Type B pancreatic cell (in vitro differentiated cells): ENCODE measurements around the gene ZNF775. TPM values are rescaled to one million over a fixed set of nuclear protein-coding genes. Genes with fewer than 3 reads are reported as not detected.
A peak's percentile ranks its signal among the peaks of the same experiment; 100 is the strongest.

Source experiments
- DNase-seq: peaks from one replicate; pipeline ENCODE4 v3.0.0; 2021; ENCODE audit warnings: mixed read lengths; ENCODE audit not compliant: unreplicated experiment; ENCODE audit errors: extremely low spot score
- H3K27ac Mint-ChIP-seq: 2 replicates; pipeline ENCODE4 v1.8.0; 2021; ENCODE audit warnings: mild to moderate bottlenecking, mixed read lengths
- H3K27me3 Mint-ChIP-seq: 2 replicates; pipeline ENCODE4 v1.8.0; 2021; ENCODE audit warnings: mixed read lengths
- H3K36me3 Mint-ChIP-seq: 2 replicates; pipeline ENCODE4 v1.8.0; 2021; ENCODE audit warnings: mixed read lengths
- H3K4me1 Mint-ChIP-seq: one replicate; pipeline ENCODE4 v1.8.0; 2021; ENCODE audit warnings: mixed read lengths; ENCODE audit not compliant: unreplicated experiment
- H3K4me3 Mint-ChIP-seq: 2 replicates; pipeline ENCODE4 v1.8.0; 2021; ENCODE audit warnings: mild to moderate bottlenecking, mixed read lengths
- H3K9me3 Mint-ChIP-seq: 2 replicates; pipeline ENCODE4 v1.8.0; 2021; ENCODE audit warnings: mixed read lengths
- total RNA-seq: library from RNA; stranded (reverse); gene quantifications from 2 replicates; pipeline ENCODE4 v1.2.1, GENCODE V29; 2021; ENCODE audit warnings: low replicate concordance
- TF ChIP-seq, protein P1 (sequence below): fragments of 200-600 bp; sonication (generic); conservative IDR thresholded peaks from 2 replicates; pipeline ENCODE4 v1.5.0; 2021; ENCODE audit warnings: antibody characterized with exemption, mild to moderate bottlenecking

Gene ZNF775
- total RNA-seq, 1 donor from 2014 or later: 12.3 TPM

DNA sequence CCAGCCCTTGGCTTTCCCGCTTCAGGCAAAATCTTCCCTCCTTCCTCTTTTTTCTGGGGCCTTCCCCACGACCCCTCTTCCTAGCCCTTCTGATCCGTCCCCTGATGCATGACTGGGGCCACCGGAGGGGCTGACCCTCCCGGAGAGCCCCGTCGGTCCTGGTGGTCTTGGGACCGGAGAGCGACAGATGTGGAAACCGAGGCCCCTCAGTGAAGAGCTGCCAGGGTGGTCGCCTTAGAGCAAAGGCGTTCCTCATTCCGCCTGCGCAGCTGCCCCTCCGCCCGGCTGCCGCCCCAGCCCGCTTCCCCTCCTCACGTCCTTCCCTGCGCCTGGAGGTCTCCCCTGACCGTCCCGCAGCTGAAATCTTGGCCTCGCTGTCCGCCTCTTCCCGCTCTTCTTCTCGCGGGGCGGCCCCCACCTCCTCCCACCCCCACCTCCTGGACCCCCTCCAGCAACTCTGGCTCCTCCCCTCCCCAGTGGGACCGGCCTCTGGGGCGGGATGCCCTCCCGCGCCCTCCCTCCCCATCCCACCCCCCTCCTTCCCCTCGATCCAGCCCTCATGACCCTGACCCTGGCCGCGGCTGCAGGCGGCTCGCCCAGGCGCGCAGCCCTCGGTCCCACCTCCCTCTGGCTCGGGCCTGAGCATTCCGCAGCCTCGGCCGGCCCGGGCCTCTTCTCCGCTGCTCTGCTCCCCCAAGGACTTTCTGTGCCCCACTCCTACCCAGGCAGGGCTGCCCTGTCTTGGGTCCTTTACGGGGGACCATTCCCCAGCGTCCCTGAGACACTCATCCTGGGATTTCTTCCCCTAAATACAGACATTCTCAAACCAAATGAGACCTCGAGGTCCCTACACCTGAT, 37.6 kb upstream of the ZNF775 start, which contains the start of gene RARRES2:
Gene RARRES2, minus strand, starts transcription at position 367 of the 858 bp plus-strand sequence. CDS start 1,020 bp downstream, outside the sequence.
- Mint-ChIP-seq H3K9me3 (no peaks in the 10 kb centered on the region), H3K27ac (peak within 1 kb of the TSS; percentile 29), H3K4me3 (peak within 1 kb of the TSS; percentile 87), H3K27me3 (peaks cover 18% of the 10 kb centered on the region), H3K36me3 (no peaks in the 10 kb centered on the region), H3K4me1 (peaks cover 32% of the 10 kb centered on the region)
- TF ChIP-seq, protein P1, sequence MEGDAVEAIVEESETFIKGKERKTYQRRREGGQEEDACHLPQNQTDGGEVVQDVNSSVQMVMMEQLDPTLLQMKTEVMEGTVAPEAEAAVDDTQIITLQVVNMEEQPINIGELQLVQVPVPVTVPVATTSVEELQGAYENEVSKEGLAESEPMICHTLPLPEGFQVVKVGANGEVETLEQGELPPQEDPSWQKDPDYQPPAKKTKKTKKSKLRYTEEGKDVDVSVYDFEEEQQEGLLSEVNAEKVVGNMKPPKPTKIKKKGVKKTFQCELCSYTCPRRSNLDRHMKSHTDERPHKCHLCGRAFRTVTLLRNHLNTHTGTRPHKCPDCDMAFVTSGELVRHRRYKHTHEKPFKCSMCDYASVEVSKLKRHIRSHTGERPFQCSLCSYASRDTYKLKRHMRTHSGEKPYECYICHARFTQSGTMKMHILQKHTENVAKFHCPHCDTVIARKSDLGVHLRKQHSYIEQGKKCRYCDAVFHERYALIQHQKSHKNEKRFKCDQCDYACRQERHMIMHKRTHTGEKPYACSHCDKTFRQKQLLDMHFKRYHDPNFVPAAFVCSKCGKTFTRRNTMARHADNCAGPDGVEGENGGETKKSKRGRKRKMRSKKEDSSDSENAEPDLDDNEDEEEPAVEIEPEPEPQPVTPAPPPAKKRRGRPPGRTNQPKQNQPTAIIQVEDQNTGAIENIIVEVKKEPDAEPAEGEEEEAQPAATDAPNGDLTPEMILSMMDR: no peak
- DNase-seq: no peak

DNA sequence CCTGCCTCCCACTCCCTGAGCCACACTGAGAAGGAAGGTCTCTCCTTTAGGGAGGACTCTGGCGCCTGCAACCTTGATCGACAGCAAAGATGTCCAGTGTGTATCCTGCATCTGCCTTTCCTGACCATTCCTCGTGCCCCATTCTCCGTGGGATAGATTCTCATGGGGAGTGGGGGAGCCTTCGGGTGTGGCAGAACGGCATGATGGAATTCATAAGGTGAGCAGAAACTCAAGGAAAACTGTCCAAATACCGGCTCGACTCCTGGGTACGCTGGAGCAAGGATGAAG, 37.1 kb upstream of the ZNF775 start:
- peak overlapping the region; percentile 85 for H3K4me3 Mint-ChIP-seq
- no peaks in the 10 kb centered on the region for H3K36me3 Mint-ChIP-seq
- H3K27me3 Mint-ChIP-seq: peaks cover 20% of the 10 kb centered on the region
- H3K9me3 Mint-ChIP-seq: no peaks in the 10 kb centered on the region
- TF ChIP-seq, protein P1: no peak
- peak overlapping the region; percentile 29 for H3K27ac Mint-ChIP-seq
- H3K4me1 Mint-ChIP-seq: peaks cover 34% of the 10 kb centered on the region
- DNase-seq: no peak

DNA sequence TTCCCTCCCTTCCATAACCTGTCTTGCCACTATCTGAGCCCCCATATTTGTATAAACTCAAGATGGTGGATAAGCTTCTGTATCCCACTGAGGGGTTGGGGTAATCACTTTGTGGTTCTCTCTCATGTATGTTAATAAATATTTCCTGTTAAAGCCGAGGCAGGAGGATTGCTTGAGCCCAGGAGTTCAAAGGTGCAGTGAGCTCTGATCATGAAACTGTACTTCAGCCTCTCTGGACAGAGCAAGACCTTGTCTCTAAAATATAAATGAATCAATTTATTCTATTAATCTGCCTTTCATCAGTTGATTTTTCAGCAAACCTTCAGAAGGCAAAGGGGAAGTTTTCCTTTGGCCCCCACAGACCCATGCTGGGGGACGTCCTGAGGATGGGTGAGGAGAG, 35.9 kb upstream of the ZNF775 start:
- H3K36me3 Mint-ChIP-seq: no peaks in the 10 kb centered on the region
- peaks cover 20% of the 10 kb centered on the region for H3K27me3 Mint-ChIP-seq
- H3K4me1 Mint-ChIP-seq: peaks cover 28% of the 10 kb centered on the region
- H3K27ac Mint-ChIP-seq: no peak overlapping the region
- no peaks in the 10 kb centered on the region for H3K9me3 Mint-ChIP-seq
- no peak for DNase-seq
- peak overlapping the region; percentile 60 for H3K4me3 Mint-ChIP-seq
- TF ChIP-seq, protein P1: no peak

DNA sequence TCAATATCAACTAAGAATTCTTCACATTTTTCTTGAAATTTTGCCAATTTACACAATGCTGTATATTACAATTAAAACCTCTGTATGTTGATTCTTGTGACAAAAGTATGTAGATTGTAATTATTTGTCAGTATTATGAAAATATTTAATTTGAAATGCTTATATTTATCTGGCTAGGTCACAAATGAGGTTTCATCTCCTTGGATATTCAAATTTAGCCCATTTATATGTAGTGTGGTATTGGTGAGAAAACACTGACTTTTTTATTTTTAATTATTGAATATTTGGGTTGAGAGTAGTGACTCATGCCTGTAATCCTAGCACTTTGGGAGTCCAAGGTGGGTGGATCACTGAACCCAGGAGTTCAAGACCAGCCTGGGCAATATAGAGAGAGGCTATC, 34.8 kb upstream of the ZNF775 start:
- Mint-ChIP-seq H3K4me3 (no peak overlapping the region), H3K27me3 (peaks cover 20% of the 10 kb centered on the region), H3K4me1 (peaks cover 21% of the 10 kb centered on the region)

DNA sequence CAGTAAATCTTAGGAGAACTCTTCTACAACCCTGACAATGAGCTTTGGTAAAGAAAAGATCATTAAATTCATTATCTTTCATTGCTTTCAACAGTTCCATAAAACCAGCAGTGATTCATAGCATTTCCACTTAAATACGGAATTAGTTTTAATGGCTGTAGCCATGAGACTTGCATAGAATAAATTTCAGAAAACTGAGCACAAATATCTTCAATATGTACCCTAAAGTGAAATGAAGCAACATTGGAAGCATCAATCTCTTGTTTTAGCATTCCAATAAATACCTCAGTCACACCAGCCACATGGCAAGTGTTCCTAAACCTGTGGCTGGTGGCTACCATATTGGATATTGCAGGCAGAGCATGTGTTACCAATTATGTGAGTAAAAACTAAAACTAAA, 34.1 kb upstream of the ZNF775 start:
- peaks cover 20% of the 10 kb centered on the region for H3K27me3 Mint-ChIP-seq
- H3K4me3 Mint-ChIP-seq: no peak overlapping the region
- no peak for DNase-seq
- H3K9me3 Mint-ChIP-seq: no peaks in the 10 kb centered on the region
- H3K27ac Mint-ChIP-seq: no peak overlapping the region
- TF ChIP-seq, protein P1: no peak
- peaks cover 17% of the 10 kb centered on the region for H3K4me1 Mint-ChIP-seq
- no peaks in the 10 kb centered on the region for H3K36me3 Mint-ChIP-seq

More for the DNA sequence above, 34.8 kb upstream of the ZNF775 start:
- Mint-ChIP-seq H3K27ac (no peak overlapping the region), H3K9me3 (no peaks in the 10 kb centered on the region), H3K36me3 (no peaks in the 10 kb centered on the region)
- no peak for DNase-seq
- TF ChIP-seq, protein P1: no peak
